Measurements from ENCODE around the gene H2BK1. TPM values are rescaled to one million over a fixed set of nuclear protein-coding genes. Genes with fewer than 3 reads are reported as not detected.

Gene H2BK1
- total RNA-seq, 4 donors from 2014 or later = not detected

- Histone ChIP-seq H3K36me3 (no peaks in the 10 kb centered on the region), H3K4me3 (no peak overlapping the region), H3K9me3 (no peaks in the 10 kb centered on the region), H3K27ac (no peak overlapping the region), H3K4me1 (peaks cover 0 to 9% (median 0%) of the 10 kb centered on the region in 3 donors), H3K27me3 (peaks cover 0 to 34% (median 0%) of the 10 kb centered on the region in 4 donors)
- DNase-seq = no peak
- intact Hi-C loops (cut with DNase I) = no loop called here
- TF ChIP-seq POLR2A (IDR thresholded peaks at IDR 0.05) (no peak), CTCF (IDR thresholded peaks at IDR 0.05) (no peak)
Measured at GRCh38 chr7:151197932-151198331, 12.4 kb downstream of the H2BK1 start.

GRCh38 chr7:151195616-151196450 lies 14.5 kb downstream of the H2BK1 start:
- WGBS, 2 donors = 41 to 53% methylated on average over 13 to 16 of the region's 19 CpGs
- no peak overlapping the region for H3K4me3 ChIP-seq
- H3K27ac ChIP-seq = no peak overlapping the region
- H3K27me3 ChIP-seq = peaks cover 0 to 34% (median 0%) of the 10 kb centered on the region in 4 donors
- H3K36me3 ChIP-seq = no peaks in the 10 kb centered on the region
- intact Hi-C loops (cut with DNase I) = no loop called here
- TF ChIP-seq CTCF (IDR thresholded peaks at IDR 0.05) (no peak), POLR2A (IDR thresholded peaks at IDR 0.05) (no peak)
- no peaks in the 10 kb centered on the region for H3K9me3 ChIP-seq
- no peak for DNase-seq
- H3K4me1 ChIP-seq = peaks cover 0 to 9% (median 0%) of the 10 kb centered on the region in 3 donors

GRCh38 chr7:151194188-151194587 lies 16.1 kb downstream of the H2BK1 start:
- intact Hi-C loops (cut with DNase I) = no loop called here
- TF ChIP-seq POLR2A (IDR thresholded peaks at IDR 0.05) (no peak), CTCF (IDR thresholded peaks at IDR 0.05) (no peak)
- 40 to 78% methylated on average over 1 to 4 of the region's 7 CpGs for WGBS, 2 donors
- H3K4me1 ChIP-seq = peaks cover 0 to 3% (median 0%) of the 10 kb centered on the region in 3 donors
- peaks cover 0 to 29% (median 0%) of the 10 kb centered on the region in 4 donors for H3K27me3 ChIP-seq
- no peaks in the 10 kb centered on the region for H3K36me3 ChIP-seq
- no peaks in the 10 kb centered on the region for H3K9me3 ChIP-seq
- H3K27ac ChIP-seq = no peak overlapping the region
- no peak for DNase-seq
- no peak overlapping the region for H3K4me3 ChIP-seq

- intact Hi-C loops (cut with DNase I) = no loop called here
- H3K36me3 ChIP-seq = no peaks in the 10 kb centered on the region
- H3K27me3 ChIP-seq = peaks cover 0 to 24% (median 0%) of the 10 kb centered on the region in 4 donors
- no peaks in the 10 kb centered on the region for H3K9me3 ChIP-seq
- 80 to 96% methylated on average over 5 to 8 of the region's 14 CpGs for WGBS, 2 donors
- H3K27ac ChIP-seq = no peak overlapping the region
- no peak overlapping the region for H3K4me3 ChIP-seq
- H3K4me1 ChIP-seq = no peaks in the 10 kb centered on the region
- DNase-seq = no peak
- TF ChIP-seq POLR2A (IDR thresholded peaks at IDR 0.05) (no peak), CTCF (IDR thresholded peaks at IDR 0.05) (no peak)
Measured at GRCh38 chr7:151193203-151193978, 16.9 kb downstream of the H2BK1 start.

GRCh38 chr7:151192002-151192539 lies 18.2 kb downstream of the H2BK1 start:
- no peaks in the 10 kb centered on the region for H3K4me1 ChIP-seq
- WGBS, 2 donors = 80% methylated on average over 1 of the region's 23 CpGs; no CpG with 5 or more reads in 1 of the 2 donors
- peaks cover 0 to 35% (median 0%) of the 10 kb centered on the region in 4 donors for H3K27me3 ChIP-seq
- intact Hi-C loops (cut with DNase I) = no loop called here
- H3K9me3 ChIP-seq = no peaks in the 10 kb centered on the region
- no peaks in the 10 kb centered on the region for H3K36me3 ChIP-seq
- no peak overlapping the region for H3K4me3 ChIP-seq
- TF ChIP-seq POLR2A (IDR thresholded peaks at IDR 0.05) = no peak
- TF ChIP-seq CTCF (IDR thresholded peaks at IDR 0.05) = no peak
- no peak overlapping the region for H3K27ac ChIP-seq
- DNase-seq = no peak
